Measurements from ENCODE around the gene DELE1.

The DELE1 gene, protein sequence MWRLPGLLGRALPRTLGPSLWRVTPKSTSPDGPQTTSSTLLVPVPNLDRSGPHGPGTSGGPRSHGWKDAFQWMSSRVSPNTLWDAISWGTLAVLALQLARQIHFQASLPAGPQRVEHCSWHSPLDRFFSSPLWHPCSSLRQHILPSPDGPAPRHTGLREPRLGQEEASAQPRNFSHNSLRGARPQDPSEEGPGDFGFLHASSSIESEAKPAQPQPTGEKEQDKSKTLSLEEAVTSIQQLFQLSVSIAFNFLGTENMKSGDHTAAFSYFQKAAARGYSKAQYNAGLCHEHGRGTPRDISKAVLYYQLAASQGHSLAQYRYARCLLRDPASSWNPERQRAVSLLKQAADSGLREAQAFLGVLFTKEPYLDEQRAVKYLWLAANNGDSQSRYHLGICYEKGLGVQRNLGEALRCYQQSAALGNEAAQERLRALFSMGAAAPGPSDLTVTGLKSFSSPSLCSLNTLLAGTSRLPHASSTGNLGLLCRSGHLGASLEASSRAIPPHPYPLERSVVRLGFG

DNA sequence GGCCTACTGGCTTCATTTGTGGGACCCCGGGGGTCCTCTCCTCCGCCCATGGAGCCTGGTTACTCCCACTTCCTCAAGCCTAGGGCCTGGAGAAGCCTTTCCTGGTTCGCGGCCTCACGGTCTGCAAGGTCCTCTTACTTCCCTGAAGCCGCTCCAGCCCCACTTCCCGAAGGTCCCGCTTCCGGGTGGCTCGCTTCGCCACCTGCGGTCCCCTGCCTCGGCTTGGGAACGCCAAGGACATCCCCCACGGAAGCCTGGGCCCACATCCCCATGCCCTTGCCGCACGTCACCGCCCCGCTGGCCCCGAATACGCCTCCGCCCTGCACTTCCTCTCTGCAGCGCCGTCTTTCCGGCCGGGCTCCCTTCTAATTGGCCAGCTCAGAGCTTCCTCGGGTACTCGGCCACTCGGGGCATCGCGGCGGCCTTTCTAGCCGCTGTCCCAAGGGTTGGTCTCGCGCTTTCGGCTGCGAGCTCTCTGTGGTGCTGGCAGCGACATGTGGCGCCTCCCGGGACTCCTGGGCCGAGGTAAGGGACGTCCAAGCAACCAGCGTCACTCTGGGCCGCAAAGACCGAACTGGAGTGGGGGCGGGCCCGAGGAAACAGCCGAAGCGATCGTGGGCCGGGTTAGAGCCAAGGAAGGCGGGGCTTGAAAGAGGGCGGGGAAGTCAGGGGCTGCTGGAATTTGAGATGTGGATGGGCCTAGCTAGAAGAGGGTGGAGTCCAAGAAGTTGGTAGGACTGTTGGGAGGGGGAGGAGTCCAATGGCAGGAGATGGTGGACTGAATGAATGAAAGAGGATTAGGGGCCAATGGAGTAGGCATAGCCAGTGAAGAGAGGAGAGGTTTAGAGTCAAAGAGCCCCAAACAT, at the start of gene DELE1:
Gene DELE1 (plus strand): TSS at position 424 of the 866 bp plus-strand sequence. CDS start 71 bp downstream, at position 495.
- peak; percentile 86 for TF ChIP-seq POLR2A (IDR thresholded peaks at IDR 0.05; ENCODE audit: low read length)
- no peak for TF ChIP-seq GATA1 (IDR thresholded peaks at IDR 0.05; ENCODE audit: low read depth, low read length)
- DNase-seq, result peak; percentile 93 to 94

DNA sequence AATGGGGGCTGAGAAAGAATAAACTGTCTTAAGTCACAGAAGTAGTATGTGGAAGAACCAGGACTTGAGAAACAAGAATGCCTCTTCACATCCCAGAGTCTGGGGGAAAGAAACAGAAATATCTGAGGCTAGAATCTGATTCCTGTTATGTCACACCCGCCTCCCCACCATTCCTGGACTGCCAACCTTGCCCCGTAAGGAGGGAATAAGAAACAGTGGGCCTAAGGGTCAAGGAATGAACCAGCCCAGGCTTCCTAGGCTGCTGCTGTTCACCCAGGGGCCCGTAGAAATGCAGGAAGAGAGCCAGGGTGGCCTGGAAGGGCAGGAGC, 49.8 kb upstream of the DELE1 start:
- TF ChIP-seq GATA1 (IDR thresholded peaks at IDR 0.05; ENCODE audit: low read depth, low read length), result no peak
- TF ChIP-seq POLR2A (IDR thresholded peaks at IDR 0.05; ENCODE audit: low read length), result no peak
- DNase-seq, result no peak

DNA sequence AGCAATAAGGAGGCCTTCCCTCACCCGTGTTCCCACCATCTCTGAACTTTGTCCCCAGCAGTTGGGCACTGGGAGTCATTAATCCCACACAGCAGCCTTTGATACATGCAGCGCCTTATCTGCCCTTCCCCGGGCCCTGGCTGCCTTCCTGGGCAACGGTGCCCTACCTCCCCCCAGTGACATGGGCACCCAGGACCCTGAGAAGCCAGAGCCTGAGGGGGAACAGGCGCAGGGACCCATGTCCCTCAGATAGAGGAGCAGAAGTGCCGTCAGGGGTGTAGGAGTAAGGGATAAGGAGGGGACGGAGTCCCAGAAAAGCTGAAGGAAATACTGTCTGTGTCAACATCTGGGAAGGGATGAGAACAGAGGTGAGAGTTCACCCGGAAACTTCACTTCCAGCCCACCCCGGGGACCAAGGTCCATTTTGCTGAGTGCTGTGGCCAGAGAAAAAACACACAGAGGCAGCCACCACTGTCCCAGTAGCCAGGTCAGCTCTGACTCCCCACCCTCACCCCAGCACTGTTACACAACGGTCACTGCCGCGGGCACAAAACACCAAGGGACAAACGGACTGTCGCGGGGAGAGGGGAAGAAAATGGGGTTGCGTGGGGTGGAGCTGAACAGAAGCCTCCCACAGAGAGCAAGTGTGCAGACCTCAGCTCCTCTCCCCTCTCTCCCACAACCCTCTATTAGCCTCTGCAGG, 49.3 kb upstream of the DELE1 start:
- no peak for DNase-seq
- no peak for TF ChIP-seq GATA1 (IDR thresholded peaks at IDR 0.05; ENCODE audit: low read depth, low read length)
- no peak for TF ChIP-seq POLR2A (IDR thresholded peaks at IDR 0.05; ENCODE audit: low read length)

DNA sequence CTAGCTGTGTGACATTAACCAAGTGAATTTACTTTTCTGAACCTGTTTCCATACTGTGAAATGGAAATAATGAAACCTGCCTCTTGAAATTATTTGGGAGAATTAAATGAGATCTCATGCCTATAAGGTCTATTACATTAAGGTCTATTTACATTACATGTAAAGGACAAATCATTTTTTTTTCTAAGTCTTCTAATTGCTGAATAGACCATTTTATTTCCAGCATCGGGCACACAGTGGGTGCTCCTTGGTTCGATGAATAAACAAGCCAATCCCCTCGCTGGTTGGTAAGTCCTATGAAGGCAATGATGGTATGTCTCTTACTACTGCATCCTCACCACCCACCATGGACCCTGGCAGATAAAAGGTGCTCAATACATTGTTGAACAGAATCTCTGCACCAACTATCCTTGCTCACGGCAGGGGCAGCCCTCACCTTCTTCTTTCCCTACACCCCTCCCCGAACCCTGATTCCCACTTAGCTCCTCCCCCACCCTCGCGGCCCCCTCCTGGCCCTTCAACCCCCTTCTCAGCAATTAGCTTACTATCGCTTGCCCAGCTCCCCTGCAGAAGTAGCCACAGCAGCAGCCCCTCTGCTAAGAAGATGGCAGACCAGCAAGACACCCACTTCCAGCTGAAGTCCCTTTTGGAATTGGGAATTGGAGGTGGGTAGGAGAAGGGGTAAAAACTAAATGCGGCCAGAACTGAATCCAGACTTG, 48.5 kb upstream of the DELE1 start:
- no peak for TF ChIP-seq POLR2A (IDR thresholded peaks at IDR 0.05; ENCODE audit: low read length)
- no peak for DNase-seq

DNA sequence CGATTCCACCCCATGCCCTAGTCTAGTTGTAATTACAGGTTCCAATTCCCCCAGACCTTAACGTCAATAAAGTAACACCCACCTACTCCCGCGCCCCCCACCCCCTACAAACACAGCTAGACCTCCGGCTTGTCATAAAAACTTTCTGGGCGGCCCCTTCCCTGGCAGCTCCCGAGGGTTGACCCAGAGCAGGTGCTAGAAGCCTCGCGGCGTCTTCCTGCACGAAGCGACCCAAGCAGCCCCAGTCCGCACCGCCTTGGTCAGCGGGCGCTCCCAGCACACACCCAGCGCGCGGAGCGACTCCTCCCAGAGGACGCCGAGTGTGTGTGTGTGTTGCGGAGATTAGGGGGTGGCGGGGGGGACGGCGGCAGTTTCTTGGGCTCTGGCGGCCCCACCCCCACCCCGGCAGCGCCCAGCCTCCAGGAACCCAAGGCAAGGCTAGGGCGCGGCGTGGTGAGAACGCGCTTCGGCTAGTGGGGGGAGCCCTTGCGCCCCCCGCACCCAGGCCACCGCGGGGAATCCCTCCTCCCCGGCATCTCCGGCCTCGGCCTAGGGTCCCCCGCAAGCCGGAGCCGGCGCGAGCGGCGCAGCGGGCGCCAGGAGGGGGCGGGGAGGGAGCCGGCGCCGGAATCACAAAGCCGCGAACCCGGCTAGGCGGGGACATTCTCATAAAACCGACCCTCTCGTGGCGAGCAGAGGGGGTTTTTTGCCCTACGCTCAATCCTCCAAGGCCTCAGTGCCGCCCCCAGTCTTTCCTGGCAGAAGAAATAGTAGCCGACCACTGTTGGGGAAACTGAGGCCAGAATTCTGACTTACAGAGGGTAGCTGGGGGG, 47.7 kb upstream of the DELE1 start:
- no peak for TF ChIP-seq GATA1 (IDR thresholded peaks at IDR 0.05; ENCODE audit: low read depth, low read length)
- no peak for TF ChIP-seq POLR2A (IDR thresholded peaks at IDR 0.05; ENCODE audit: low read length)
- DNase-seq, result peak; percentile 90 to 92

DNA sequence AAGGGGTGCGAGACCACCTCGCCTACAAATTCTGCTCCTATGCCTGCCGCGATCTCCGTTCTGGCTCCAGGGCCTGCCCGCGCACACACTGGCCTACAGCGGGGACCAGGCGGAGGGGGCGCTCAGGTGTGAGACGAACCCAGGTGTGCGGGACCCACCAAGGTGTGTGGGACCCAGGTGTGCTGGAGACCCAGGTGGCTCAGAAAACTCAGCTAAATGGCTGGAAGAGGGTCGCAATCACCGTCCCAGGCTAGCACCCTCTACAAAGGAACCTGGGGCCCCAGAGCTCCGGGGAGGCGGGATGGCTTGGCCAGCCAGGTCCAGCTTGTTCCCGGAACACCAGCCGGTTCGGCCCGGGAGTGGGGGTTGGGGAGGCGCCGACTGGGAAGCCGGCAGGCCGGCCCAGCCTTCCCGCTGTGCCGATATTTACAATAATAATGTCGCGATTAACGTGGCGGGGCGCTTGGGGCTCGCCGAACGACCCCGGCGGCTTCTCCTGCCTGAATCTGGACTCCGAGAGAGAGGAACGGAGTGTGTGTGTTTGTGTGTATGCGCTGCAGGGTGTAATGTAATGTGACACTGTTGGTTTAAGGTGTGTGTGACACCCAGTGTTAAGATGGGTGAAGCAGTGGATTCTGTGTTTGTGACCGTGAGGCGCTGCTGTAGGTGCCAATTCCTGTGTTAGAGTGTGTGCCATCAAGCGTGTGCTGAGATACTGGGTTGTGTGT, 46.9 kb upstream of the DELE1 start:
- TF ChIP-seq GATA1 (IDR thresholded peaks at IDR 0.05; ENCODE audit: low read depth, low read length), result no peak
- TF ChIP-seq POLR2A (IDR thresholded peaks at IDR 0.05; ENCODE audit: low read length), result no peak
- peak; percentile 29 to 44 for DNase-seq

DNA sequence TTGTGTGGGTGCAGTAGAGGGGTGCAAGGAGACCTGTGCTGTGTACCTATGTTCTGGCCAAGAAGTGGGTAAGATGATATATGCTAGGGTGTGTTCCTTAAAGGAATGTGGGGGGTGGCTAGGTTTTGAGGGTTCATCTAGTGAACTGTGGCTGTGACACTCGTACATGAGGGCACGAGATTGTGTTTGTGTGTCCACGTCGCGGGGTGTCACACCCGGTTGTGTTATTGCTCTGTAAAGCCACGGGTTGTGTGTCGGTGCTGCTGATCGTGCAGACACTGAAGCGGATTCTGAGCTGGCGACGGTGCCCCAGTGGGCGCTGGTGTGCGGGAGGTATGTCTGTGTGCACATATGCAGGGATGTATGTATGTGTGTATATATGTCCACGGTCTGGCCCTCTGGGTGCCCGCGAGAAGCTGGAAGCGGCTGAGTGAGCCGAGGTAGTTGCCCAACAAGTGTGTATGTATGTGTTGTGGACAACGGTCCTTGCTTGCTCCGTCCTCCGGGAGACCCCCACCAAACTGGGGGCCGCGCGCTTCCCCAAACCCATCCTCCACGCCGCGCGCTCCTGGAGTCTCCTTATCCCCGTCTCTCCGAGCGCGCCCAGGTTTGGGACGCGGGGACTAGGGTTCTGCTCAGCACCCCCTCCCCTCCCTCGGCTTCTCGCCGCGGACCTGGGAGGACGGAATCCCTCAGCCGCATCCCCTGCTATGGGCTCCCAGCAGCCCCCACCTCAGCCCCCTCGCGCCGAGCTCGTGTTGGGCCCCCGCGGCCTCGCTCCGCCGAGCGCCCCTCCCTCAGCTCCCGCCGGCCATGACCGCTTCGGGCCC, 46.1 kb upstream of the DELE1 start:
- peak; percentile 31 to 44 for DNase-seq
- TF ChIP-seq GATA1 (IDR thresholded peaks at IDR 0.05; ENCODE audit: low read depth, low read length) (no peak), POLR2A (IDR thresholded peaks at IDR 0.05; ENCODE audit: low read length) (no peak)

DNA sequence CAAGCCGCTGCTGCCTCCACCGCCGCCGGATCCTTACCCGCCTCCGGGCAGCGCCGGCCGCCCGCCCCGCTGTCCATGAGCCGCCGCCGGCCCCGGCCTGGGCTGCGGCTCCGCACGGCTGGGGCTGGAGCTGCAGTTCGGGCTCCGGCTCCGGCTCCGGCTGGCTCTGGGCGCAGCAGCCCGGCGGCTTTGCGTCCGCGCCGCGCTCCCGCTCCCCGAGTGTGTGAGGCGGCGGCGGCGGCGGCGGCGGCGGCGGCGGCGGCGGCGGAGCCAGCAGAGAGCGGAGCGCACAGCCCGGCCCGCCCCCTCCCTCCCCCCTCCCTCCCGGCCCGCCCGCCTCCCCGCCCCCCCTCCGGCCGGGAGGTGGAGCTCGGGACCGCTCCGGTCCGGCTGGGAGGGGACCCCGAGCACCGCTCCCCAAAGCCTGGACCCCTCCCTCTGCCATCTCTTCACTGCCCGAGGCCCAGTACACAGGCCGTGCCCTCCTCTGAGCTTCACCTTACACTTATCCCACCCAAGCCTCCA, 45.4 kb upstream of the DELE1 start, which contains the start of gene PCDH1:
Gene PCDH1 (minus strand): TSS at position 225 of the 525 bp plus-strand sequence. CDS start 148 bp downstream, at position 77.
- peak; percentile 35 to 37 for DNase-seq
- TF ChIP-seq GATA1 (IDR thresholded peaks at IDR 0.05; ENCODE audit: low read depth, low read length) (no peak), POLR2A (IDR thresholded peaks at IDR 0.05; ENCODE audit: low read length) (no peak)

DNA sequence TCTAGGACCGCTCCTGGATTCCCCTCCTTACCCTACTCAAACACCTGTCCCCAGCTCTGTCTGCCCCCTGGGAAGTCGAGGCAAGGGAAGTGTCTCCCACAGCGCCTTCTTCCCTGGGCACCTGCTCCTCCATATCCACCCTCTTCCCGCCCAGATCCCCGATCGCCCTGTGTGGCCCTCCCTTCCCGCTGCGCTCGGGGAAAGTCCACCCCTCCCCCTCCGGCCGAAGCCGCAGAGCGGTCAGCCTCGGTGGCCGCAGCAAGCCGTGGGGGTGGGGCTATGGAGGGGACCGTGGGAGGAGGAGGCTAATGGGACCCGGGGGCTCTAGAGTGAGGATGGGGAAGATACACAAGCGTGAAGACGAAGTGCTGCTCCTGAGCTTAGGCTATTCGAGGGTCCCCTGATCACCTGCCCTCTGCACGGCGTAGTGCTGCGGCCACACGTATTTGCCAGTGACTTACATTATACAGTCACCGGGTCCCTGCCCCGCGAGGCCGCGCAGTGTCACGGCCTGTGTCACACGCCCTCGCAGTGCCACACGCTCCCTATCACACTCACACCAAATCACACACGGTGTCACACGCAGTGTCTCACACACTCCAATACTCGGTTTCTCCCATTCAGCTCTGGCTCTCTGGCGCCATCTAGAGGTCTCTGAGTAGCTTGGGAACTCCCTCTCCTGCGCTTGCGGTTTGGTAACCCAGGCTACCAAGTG, 44.8 kb upstream of the DELE1 start:
- no peak for TF ChIP-seq POLR2A (IDR thresholded peaks at IDR 0.05; ENCODE audit: low read length)
- TF ChIP-seq GATA1 (IDR thresholded peaks at IDR 0.05; ENCODE audit: low read depth, low read length), result no peak
- peak; percentile 85 to 93 for DNase-seq

DNA sequence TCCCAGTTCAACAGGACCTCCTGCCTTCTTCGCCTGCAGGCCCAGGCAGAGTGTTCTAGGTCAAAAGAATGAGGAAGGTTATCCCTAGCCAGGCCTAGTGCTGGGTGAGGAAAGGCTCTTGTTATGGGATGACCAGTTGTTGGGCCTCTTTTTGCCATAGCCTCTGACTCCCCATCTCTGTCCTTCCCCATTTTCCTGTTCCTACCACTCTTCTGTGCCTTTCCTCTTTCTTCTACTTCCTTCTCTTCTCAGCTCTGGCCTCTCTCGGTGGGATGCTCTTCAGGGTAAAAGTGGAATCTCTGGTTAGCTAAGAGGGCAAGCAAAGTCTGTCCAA, 44.3 kb upstream of the DELE1 start:
- TF ChIP-seq GATA1 (IDR thresholded peaks at IDR 0.05; ENCODE audit: low read depth, low read length) (no peak), POLR2A (IDR thresholded peaks at IDR 0.05; ENCODE audit: low read length) (no peak)
- no peak for DNase-seq

Data from erythroblast (primary cell).